Muscle of arm (tissue), 12 donors: ENCODE measurements around the gene TMEM94. TPM values are rescaled to one million over a fixed set of nuclear protein-coding genes. Genes with fewer than 3 reads are reported as not detected.

ENCODE experiments used
- polyA plus RNA-seq, 12 donors: library from polyadenylated mRNA; unstranded; fragments of 120-200 nt; gene quantifications; one replicate each; pipeline ENCODE4 v1.2.1, GENCODE V29; 2013; ENCODE audit not compliant: insufficient read length in 12 of 12

Gene TMEM94
- polyA plus RNA-seq, 12 donors, result 43.9 to 87.2 (median 57.4) TPM; not detected in 1

Other genes with a start within 250 kb of the TMEM94 start
- 10 to 100 TPM in 11 of 12 donors, not detected in 1; 27.8 to 68.7 (median 37.4) TPM for gene GGA3, start 195.0 kb upstream of the TMEM94 start, polyA plus RNA-seq
- 10 to 100 TPM in 11 of 12 donors, not detected in 1; 34.6 to 65.3 (median 57.7) TPM for gene MRPS7, start 194.8 kb upstream of the TMEM94 start, polyA plus RNA-seq
- gene MIF4GD, start 185.4 kb upstream of the TMEM94 start, polyA plus RNA-seq, result 10 to 100 TPM in 9 of 12 donors, 1 to 10 TPM in 2, not detected in 1; 9.3 to 14.9 (median 12.2) TPM
- 1 to 10 TPM in 10 of 12 donors, not detected in 2; 4.1 to 7.5 (median 5.8) TPM for gene SLC25A19, start 167.2 kb upstream of the TMEM94 start, polyA plus RNA-seq
- 100 to 1,000 TPM; 114 to 448 (median 175) TPM for gene GRB2, start 51.0 kb upstream of the TMEM94 start, polyA plus RNA-seq
- 10 to 100 TPM in 11 of 12 donors, not detected in 1; 17.0 to 65.2 (median 20.7) TPM for gene CASKIN2, start 58.9 kb downstream of the TMEM94 start, polyA plus RNA-seq
- 10 to 100 TPM in 11 of 12 donors, not detected in 1; 18.0 to 28.5 (median 20.9) TPM for gene TSEN54, start 59.9 kb downstream of the TMEM94 start, polyA plus RNA-seq
- 10 to 100 TPM in 2 of 12 donors, 1 to 10 TPM in 9, not detected in 1; 2.1 to 58.8 (median 5.4) TPM for gene LLGL2, start 69.1 kb downstream of the TMEM94 start, polyA plus RNA-seq
- gene MYO15B, start 131.2 kb downstream of the TMEM94 start, polyA plus RNA-seq, result 100 to 1,000 TPM in 6 of 12 donors, 10 to 100 TPM in 5, not detected in 1; 56.2 to 196 (median 104) TPM
- gene SMIM5, start 176.8 kb downstream of the TMEM94 start, polyA plus RNA-seq, result 10 to 100 TPM in 2 of 12 donors, 1 to 10 TPM in 9, not detected in 1; 5.3 to 12.2 (median 7.5) TPM
- 10 to 100 TPM in 11 of 12 donors, not detected in 1; 12.3 to 36.8 (median 16.4) TPM for gene RECQL5, start 210.5 kb downstream of the TMEM94 start, polyA plus RNA-seq
- 100 to 1,000 TPM in 1 of 12 donors, 10 to 100 TPM in 10, not detected in 1; 66.0 to 125 (median 72.9) TPM for gene SAP30BP, start 210.7 kb downstream of the TMEM94 start, polyA plus RNA-seq